HepG2 (cell line): ENCODE results near the gene SLC16A14. TPM values are rescaled to one million over a fixed set of nuclear protein-coding genes. Genes with fewer than 3 reads are reported as not detected.

ENCODE experiments used
- ATAC-seq: fragments of 200-7000 bp; cut with Tn5 transposase; 3 replicates; pipeline ENCODE4 v1.9.1; 2020; ENCODE audit warnings: mild to moderate bottlenecking, moderate library complexity
- BruUV-seq: library from RNA; stranded (reverse); fragments of 400-500 nt; replicated peaks from 2 replicates; lab custom pipeline; 2021; lab: Mats Ljungman, UMichigan
- CTCF ChIA-PET: fragments of 300-600 bp; formaldehyde crosslinking; extraction: SDS; loops from one replicate; lab custom pipeline; 2021; ENCODE audit warnings: low total read pairs, inconsistent platforms, low intra/inter-chr PET ratio; lab: Yijun Ruan, JAX
- POLR2A ChIA-PET: fragments of 350-600 bp; sonication (Branson Sonifier 250); formaldehyde crosslinking; loops from one replicate; lab custom pipeline; 2020; ENCODE audit warnings: antibody characterized with exemption, inconsistent platforms; lab: Yijun Ruan, JAX
- DNase-seq: peaks from one replicate; pipeline ENCODE4 v3.0.0-alpha.2; 2015; ENCODE audit warnings: low spot score
- FAIRE-seq: peaks from 3 replicates; lab custom pipeline; 2011; peaks lifted over from hg19 to GRCh38; lab: Jason Lieb, UNC
- H2AFZ ChIP-seq: one replicate; pipeline ENCODE4 v1.6.1; 2011; ENCODE audit warnings: low read length, inconsistent platforms
- H3K27ac ChIP-seq: fragments of 300-600 bp; 3 replicates; pipeline ENCODE4 v1.8.0; 2011; ENCODE audit warnings: mixed run types, mild to moderate bottlenecking, mixed read lengths, low read length, inconsistent platforms; ENCODE audit not compliant: insufficient read depth; ENCODE audit errors: extremely low read length
- H3K27me3 ChIP-seq, 2 experiments: fragments of 200-600 bp in 1 of 2; 2 replicates in 1 of 2; 3 replicates in 1 of 2; pipeline versions ENCODE4 v1.6.0 to v1.8.0; 2011; ENCODE audit warnings: low read length in 2 of 2, mild to moderate bottlenecking in 2 of 2, moderate library complexity in 2 of 2, inconsistent platforms in 1 of 2; ENCODE audit not compliant: insufficient read depth in 2 of 2, control insufficient read depth in 1 of 2
- H3K36me3 ChIP-seq, 2 experiments: fragments of 200-600 bp in 1 of 2; replicated peaks in 1 of 2; 2 replicates in 1 of 2; 3 replicates in 1 of 2; pipeline versions ENCODE4 v1.5.1 to v1.8.0; 2011; ENCODE audit warnings: low read length in 2 of 2, inconsistent platforms in 1 of 2; ENCODE audit not compliant: insufficient read depth in 2 of 2, control insufficient read depth in 1 of 2
- H3K4me1 ChIP-seq: 2 replicates; pipeline ENCODE4 v1.5.1; 2012; ENCODE audit warnings: low read length, inconsistent platforms; ENCODE audit not compliant: insufficient read depth
- H3K4me2 ChIP-seq: 2 replicates; pipeline ENCODE4 v1.6.0; 2011; ENCODE audit warnings: low read depth, low read length, inconsistent platforms
- H3K4me3 ChIP-seq, 3 experiments: fragments of 200-600 bp in 1 of 3; sonication (generic), shearing (Covaris generic) in 1 of 3; replicated peaks in 1 of 3; 2 replicates each; pipeline ENCODE4 v1.5.1; 2011 to 2016; ENCODE audit warnings: low read length in 3 of 3, inconsistent platforms in 2 of 3, low read depth in 2 of 3, mild to moderate bottlenecking in 2 of 3, control low read depth in 1 of 3, mixed read lengths in 1 of 3; ENCODE audit not compliant: insufficient read depth in 1 of 3
- H3K79me2 ChIP-seq: one replicate; pipeline ENCODE4 v1.6.1; 2011; ENCODE audit warnings: low read length, inconsistent platforms; ENCODE audit not compliant: insufficient read depth
- H3K9ac ChIP-seq: 2 replicates; pipeline ENCODE4 v1.6.0; 2011; ENCODE audit warnings: mild to moderate bottlenecking, low read depth, low read length, inconsistent platforms; ENCODE audit not compliant: insufficient read depth
- H3K9me3 ChIP-seq: 2 replicates; pipeline ENCODE4 v1.5.1; 2012; ENCODE audit warnings: mild to moderate bottlenecking, low read length
- H4K20me1 ChIP-seq: 2 replicates; pipeline ENCODE4 v1.6.0; 2011; ENCODE audit warnings: inconsistent platforms, mild to moderate bottlenecking, low read length, moderate library complexity; ENCODE audit not compliant: insufficient read depth
- ADNP ChIP-seq: sonication (generic); formaldehyde crosslinking; IDR thresholded peaks from 2 replicates; pipeline ENCODE4 v1.4.0; 2020; ENCODE audit warnings: missing genetic modification reagents
- FOXC1 ChIP-seq: sonication (generic); formaldehyde crosslinking; IDR thresholded peaks from 2 replicates; pipeline ENCODE4 v1.8.0; 2022; ENCODE audit warnings: mild to moderate bottlenecking, missing genetic modification reagents, borderline replicate concordance
- HNF4A ChIP-seq: sonication (generic); formaldehyde crosslinking; IDR thresholded peaks from 2 replicates; pipeline ENCODE4 v1.4.0; 2020; ENCODE audit warnings: missing genetic modification reagents
- HNRNPH1 ChIP-seq: fragments of 200-400 bp; formaldehyde crosslinking; optimal IDR thresholded peaks from 2 replicates; pipeline ENCODE3; 2017; ENCODE audit warnings: mild to moderate bottlenecking, low read depth, low read length
- ZNF263 ChIP-seq: sonication (generic); formaldehyde crosslinking; IDR thresholded peaks from 2 replicates; pipeline ENCODE4 v1.4.0; 2020; ENCODE audit warnings: missing genetic modification reagents
- ZNF333 ChIP-seq: sonication (generic); formaldehyde crosslinking; IDR thresholded peaks from 2 replicates; pipeline ENCODE4 v1.4.0; 2020; ENCODE audit warnings: mild to moderate bottlenecking, missing genetic modification reagents, borderline replicate concordance
- ZNF350 ChIP-seq: sonication (generic); formaldehyde crosslinking; IDR thresholded peaks from 2 replicates; pipeline ENCODE4 v1.4.0; 2020; ENCODE audit warnings: mild to moderate bottlenecking, low read depth, missing genetic modification reagents, borderline replicate concordance
- ZNF570 ChIP-seq: sonication (generic); formaldehyde crosslinking; IDR thresholded peaks from 2 replicates; pipeline ENCODE4 v1.4.0; 2020; ENCODE audit warnings: mild to moderate bottlenecking, missing genetic modification reagents, borderline replicate concordance
- ZNF768 ChIP-seq: sonication (generic); formaldehyde crosslinking; IDR thresholded peaks from 2 replicates; pipeline ENCODE4 v1.4.0; 2020; ENCODE audit warnings: missing genetic modification reagents
- WGBS: methylation state at CpG from one replicate; pipeline ENCODE4 v1.1.6; 2017; ENCODE audit warnings: low lambda C conversion rate; 5-methylcytosine and 5-hydroxymethylcytosine counted together
- in situ Hi-C: cut with HindIII; loops from 2 replicates; pipeline ENCODE4 v1.10.0; 2017; ENCODE audit warnings: low pct_unique_long_range_greater_than_20kb; ENCODE audit not compliant: extremely low pct_ligation_motif_present
- intact Hi-C: fragments of 100-400 bp; cut with micrococcal nuclease; formaldehyde crosslinking; loops from one replicate; pipeline ENCODE4 v1.10.0; 2022; ENCODE audit not compliant: unreplicated experiment
- polyA plus RNA-seq, 8 experiments: library from polyadenylated mRNA; depleted of rRNA in 3 of 8; stranded (reverse) in 7 of 8; unstranded in 1 of 8; fragments of >200 nt; fragmentation: Illumina TruSeq in 4 of 8; extraction: Trizol in 4 of 8; gene quantifications; 2 replicates each; pipeline versions ENCODE4 v1.2.1 to v1.2.3, GENCODE V29; 2011 to 2016; ENCODE audit warnings: low read depth in 4 of 8, missing spikeins in 1 of 8, mixed read lengths in 1 of 8; ENCODE audit not compliant: insufficient read depth in 1 of 8
- total RNA-seq, 5 experiments: library from RNA; depleted of rRNA; stranded (reverse); fragments of >200 nt; fragmentation: Illumina TruSeq; extraction: Trizol; gene quantifications; 2 replicates each; pipeline ENCODE4 v1.2.3, GENCODE V29; 2016; ENCODE audit warnings: low read depth in 1 of 5
- TF ChIP-seq, protein P1 (sequence below): IDR thresholded peaks from 2 replicates; pipeline ENCODE4 v1.6.1; 2016
- TF ChIP-seq, protein P2 (sequence below): sonication (generic); formaldehyde crosslinking; IDR thresholded peaks from 2 replicates; pipeline ENCODE4 v1.9.0; 2021; ENCODE audit warnings: mild to moderate bottlenecking, missing genetic modification reagents
- TF ChIP-seq, protein P3 (sequence below), 2 experiments: IDR thresholded peaks; 2 replicates each; pipeline ENCODE4 v1.6.1; 2011 to 2012; ENCODE audit warnings: low read length in 2 of 2, borderline replicate concordance in 1 of 2, low read depth in 1 of 2, mild to moderate bottlenecking in 1 of 2, moderate library complexity in 1 of 2

SLC16A14 gene
- total and polyA plus RNA-seq, 2 of the 13 experiments (the other 11 are each of a cell fraction or from before 2014, with no cell fraction given): 0.05 TPM; not detected in 1

DNA sequence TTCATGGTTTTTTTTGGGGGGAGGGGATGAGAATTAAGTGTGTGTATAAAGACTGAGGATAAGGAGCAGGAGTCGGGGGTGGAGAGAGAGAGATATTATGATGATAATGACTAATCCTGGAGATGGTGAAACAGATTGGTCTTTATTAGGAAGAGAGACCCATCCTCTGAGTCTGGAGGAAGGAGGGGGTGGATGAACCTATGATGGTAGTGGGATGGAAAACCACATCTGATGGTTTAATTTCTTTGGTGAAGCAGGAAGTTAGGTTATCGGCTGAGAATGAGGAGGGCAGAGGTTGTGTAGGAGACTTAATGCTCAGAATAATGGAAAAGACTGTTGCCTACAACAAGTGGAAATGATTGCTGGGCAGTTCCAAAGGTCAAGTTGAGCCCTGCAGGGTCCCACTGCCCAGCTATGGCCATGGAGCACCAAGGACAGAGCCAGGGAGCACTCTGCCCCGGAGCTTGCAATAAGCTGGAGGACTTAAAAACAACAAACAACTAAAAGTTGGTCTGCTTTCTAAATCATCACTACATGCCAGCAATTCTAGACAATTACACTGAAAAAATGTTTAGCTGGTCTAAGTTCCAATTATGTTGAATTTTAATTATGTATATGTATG is 7.9 kb downstream of the SLC16A14 start:
- Histone ChIP-seq H3K27ac (no peak overlapping the region), H3K9ac (no peak overlapping the region), H3K79me2 (no peaks in the 10 kb centered on the region), H3K9me3 (no peaks in the 10 kb centered on the region), H4K20me1 (no peaks in the 10 kb centered on the region), H3K36me3 (no peaks in the 10 kb centered on the region), H3K27me3 (peaks cover 0 to 12% of the 10 kb centered on the region in 2 experiments; a peak in 3 of 5 replicates), H2AFZ (no peak overlapping the region), H3K4me2 (no peak overlapping the region), H3K4me3 (no peak overlapping the region), H3K4me1 (no peaks in the 10 kb centered on the region)
- CTCF ChIA-PET: no interaction called here
- intact Hi-C loops (no loop called here), in situ Hi-C loops (no loop called here)
- POLR2A ChIA-PET: no interaction called here
- FAIRE-seq (no peak), ATAC-seq (no peak), DNase-seq (no peak)
- 7% methylated on average over 3 of the region's 3 CpGs for WGBS
- BruUV-seq: no TSS peak
- no peak for TF ChIP-seq ADNP (CRISPR knock-in tag)
- TF ChIP-seq, protein P1, sequence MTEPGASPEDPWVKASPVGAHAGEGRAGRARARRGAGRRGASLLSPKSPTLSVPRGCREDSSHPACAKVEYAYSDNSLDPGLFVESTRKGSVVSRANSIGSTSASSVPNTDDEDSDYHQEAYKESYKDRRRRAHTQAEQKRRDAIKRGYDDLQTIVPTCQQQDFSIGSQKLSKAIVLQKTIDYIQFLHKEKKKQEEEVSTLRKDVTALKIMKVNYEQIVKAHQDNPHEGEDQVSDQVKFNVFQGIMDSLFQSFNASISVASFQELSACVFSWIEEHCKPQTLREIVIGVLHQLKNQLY: no peak
- peak; percentile 22; the same call in 1 of the 2 replicates for TF ChIP-seq HNF4A
- TF ChIP-seq ZNF350 (CRISPR knock-in tag): no peak
- TF ChIP-seq, protein P2, sequence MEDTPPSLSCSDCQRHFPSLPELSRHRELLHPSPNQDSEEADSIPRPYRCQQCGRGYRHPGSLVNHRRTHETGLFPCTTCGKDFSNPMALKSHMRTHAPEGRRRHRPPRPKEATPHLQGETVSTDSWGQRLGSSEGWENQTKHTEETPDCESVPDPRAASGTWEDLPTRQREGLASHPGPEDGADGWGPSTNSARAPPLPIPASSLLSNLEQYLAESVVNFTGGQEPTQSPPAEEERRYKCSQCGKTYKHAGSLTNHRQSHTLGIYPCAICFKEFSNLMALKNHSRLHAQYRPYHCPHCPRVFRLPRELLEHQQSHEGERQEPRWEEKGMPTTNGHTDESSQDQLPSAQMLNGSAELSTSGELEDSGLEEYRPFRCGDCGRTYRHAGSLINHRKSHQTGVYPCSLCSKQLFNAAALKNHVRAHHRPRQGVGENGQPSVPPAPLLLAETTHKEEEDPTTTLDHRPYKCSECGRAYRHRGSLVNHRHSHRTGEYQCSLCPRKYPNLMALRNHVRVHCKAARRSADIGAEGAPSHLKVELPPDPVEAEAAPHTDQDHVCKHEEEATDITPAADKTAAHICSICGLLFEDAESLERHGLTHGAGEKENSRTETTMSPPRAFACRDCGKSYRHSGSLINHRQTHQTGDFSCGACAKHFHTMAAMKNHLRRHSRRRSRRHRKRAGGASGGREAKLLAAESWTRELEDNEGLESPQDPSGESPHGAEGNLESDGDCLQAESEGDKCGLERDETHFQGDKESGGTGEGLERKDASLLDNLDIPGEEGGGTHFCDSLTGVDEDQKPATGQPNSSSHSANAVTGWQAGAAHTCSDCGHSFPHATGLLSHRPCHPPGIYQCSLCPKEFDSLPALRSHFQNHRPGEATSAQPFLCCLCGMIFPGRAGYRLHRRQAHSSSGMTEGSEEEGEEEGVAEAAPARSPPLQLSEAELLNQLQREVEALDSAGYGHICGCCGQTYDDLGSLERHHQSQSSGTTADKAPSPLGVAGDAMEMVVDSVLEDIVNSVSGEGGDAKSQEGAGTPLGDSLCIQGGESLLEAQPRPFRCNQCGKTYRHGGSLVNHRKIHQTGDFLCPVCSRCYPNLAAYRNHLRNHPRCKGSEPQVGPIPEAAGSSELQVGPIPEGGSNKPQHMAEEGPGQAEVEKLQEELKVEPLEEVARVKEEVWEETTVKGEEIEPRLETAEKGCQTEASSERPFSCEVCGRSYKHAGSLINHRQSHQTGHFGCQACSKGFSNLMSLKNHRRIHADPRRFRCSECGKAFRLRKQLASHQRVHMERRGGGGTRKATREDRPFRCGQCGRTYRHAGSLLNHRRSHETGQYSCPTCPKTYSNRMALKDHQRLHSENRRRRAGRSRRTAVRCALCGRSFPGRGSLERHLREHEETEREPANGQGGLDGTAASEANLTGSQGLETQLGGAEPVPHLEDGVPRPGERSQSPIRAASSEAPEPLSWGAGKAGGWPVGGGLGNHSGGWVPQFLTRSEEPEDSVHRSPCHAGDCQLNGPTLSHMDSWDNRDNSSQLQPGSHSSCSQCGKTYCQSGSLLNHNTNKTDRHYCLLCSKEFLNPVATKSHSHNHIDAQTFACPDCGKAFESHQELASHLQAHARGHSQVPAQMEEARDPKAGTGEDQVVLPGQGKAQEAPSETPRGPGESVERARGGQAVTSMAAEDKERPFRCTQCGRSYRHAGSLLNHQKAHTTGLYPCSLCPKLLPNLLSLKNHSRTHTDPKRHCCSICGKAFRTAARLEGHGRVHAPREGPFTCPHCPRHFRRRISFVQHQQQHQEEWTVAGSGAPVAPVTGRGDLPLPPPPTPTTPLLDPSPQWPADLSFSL (CRISPR knock-in tag): no peak
- TF ChIP-seq, protein P3, sequence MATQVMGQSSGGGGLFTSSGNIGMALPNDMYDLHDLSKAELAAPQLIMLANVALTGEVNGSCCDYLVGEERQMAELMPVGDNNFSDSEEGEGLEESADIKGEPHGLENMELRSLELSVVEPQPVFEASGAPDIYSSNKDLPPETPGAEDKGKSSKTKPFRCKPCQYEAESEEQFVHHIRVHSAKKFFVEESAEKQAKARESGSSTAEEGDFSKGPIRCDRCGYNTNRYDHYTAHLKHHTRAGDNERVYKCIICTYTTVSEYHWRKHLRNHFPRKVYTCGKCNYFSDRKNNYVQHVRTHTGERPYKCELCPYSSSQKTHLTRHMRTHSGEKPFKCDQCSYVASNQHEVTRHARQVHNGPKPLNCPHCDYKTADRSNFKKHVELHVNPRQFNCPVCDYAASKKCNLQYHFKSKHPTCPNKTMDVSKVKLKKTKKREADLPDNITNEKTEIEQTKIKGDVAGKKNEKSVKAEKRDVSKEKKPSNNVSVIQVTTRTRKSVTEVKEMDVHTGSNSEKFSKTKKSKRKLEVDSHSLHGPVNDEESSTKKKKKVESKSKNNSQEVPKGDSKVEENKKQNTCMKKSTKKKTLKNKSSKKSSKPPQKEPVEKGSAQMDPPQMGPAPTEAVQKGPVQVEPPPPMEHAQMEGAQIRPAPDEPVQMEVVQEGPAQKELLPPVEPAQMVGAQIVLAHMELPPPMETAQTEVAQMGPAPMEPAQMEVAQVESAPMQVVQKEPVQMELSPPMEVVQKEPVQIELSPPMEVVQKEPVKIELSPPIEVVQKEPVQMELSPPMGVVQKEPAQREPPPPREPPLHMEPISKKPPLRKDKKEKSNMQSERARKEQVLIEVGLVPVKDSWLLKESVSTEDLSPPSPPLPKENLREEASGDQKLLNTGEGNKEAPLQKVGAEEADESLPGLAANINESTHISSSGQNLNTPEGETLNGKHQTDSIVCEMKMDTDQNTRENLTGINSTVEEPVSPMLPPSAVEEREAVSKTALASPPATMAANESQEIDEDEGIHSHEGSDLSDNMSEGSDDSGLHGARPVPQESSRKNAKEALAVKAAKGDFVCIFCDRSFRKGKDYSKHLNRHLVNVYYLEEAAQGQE (IDR thresholded peaks at IDR 0.05; ENCODE audit: borderline replicate concordance in 1 of 2, low read depth in 1 of 2, low read length in 2 of 2): peak in 1 of 2 experiments; percentile 77; a peak in 3 of 4 replicates
- no peak for TF ChIP-seq FOXC1 (CRISPR knock-in tag)
- TF ChIP-seq ZNF570 (CRISPR knock-in tag): no peak
- TF ChIP-seq ZNF768: no peak
- no peak for TF ChIP-seq HNRNPH1
- no peak for TF ChIP-seq ZNF333 (CRISPR knock-in tag)
- peak; percentile 95 for TF ChIP-seq ZNF263
